Stimulated activated CD8-positive, alpha-beta memory T cell treated with anti-CD3 and anti-CD28 coated beads, Interleukin-4, amount 100 ng/mL, for 1 hour (primary cell): Measurements from ENCODE around the gene CATSPER4.

ENCODE experiments used
- DNase-seq, 2 donors: peaks; one replicate each; pipeline ENCODE4 v3.0.0-alpha.2; 2020; ENCODE audit warnings: low read depth in 2 of 2, low spot score in 1 of 2

CATSPER4 gene

GRCh38 chr1:26190373-26190987 lies at the start of gene CATSPER4:
TSS of gene CATSPER4 (plus strand) at chr1:26190602. CDS start at chr1:26190628, 26 bp downstream.
- no peak for DNase-seq

DNA sequence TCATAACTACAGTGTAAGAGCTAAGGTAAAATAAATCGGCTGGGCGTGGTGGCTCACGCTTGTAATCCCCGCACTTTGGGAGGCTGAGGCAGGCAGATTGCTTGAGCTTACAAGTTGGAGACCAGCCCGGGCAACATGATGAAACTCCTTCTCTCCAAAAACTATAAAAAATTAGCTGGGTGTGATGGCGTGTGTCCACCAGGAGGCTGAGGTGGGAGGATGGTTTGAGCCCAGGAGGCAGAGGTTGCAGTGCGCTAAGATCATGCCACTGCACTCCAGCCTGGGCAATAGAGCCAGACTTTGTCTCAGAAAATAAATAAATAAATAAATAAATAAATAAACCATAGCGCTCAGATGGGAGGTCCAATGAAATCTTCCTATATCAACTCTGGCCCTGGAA lies 48.2 kb upstream of the CATSPER4 start:
- no peak for DNase-seq

DNA sequence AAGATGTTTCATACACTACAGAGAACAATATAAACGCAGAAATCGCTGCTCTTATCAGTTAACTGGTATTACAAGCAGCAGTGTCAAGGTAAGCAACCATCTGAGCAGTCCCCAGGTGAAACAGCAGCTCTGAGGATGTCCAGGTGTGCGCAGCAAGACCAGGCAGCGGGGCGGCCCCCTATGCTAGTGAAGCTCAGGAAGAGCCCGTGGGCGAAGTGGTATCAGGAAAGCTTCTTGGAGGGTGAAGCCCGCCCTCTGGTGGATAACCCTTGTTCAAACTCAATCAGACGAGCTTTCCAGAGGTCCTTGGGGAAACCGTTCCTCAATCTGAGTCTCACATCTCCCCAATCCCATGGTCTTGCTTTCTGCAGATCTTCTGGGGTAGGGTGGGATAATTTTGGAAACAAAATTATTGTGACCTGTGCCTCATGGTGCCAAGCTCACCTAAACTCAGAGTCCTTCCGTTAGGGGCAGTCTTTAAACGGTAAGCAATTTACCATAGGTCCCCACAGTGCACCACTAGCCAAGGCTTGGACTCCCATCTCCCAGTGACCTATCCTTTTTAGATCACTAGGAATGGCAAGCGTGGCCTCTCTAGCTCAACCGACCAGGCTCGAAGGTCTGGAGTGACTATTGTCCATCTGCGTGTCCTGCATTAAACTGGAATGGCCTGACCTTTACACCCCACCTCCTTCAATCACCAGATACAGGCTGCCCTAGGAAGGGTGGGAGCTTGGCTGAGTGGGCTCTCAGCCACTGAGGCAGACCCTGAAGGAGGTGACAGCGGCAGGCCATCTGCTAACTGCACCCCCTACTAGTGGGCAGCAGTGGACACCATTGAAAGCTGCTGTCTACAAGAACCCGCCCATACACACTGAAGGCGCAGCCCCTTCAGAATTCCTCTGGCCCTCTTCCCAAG lies 45.1 kb upstream of the CATSPER4 start:
- peak; percentile 50 to 59 for DNase-seq

- DNase-seq = no peak
Measured at GRCh38 chr1:26145960-26146294, 44.5 kb upstream of the CATSPER4 start.

- DNase-seq = no peak
Measured at GRCh38 chr1:26148887-26149286, 41.5 kb upstream of the CATSPER4 start.

GRCh38 chr1:26153966-26154532 lies 36.4 kb upstream of the CATSPER4 start:
- no peak for DNase-seq

- DNase-seq = no peak
Measured at GRCh38 chr1:26154750-26155149, 35.7 kb upstream of the CATSPER4 start.

GRCh38 chr1:26155370-26156284 lies 34.8 kb upstream of the CATSPER4 start:
- no peak for DNase-seq

GRCh38 chr1:26156285-26157038 lies 33.9 kb upstream of the CATSPER4 start:
- DNase-seq = no peak

- no peak for DNase-seq
Measured at GRCh38 chr1:26158271-26158907, 32.0 kb upstream of the CATSPER4 start.

GRCh38 chr1:26158908-26159742 lies 31.3 kb upstream of the CATSPER4 start, which contains the start of gene FAM110D:
TSS of gene FAM110D (plus strand) at chr1:26159079. CDS start at chr1:26161292, 2,213 bp downstream.
- DNase-seq = no peak

DNA sequence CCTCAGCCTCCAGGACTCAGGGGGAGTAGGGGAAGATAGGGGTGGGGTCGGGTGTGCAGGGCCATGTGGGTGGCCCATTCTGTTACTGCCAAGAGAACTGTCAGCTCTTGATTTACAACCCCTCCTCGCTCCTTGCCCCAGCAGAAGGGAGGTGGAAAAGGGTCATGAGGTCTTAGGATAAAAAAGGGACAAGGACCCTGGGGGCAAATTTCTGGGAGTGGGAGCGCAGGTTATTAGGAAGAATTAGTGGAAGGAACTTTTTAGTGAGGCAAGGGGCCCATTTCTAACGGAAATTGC lies 30.7 kb upstream of the CATSPER4 start:
- DNase-seq = no peak

DNA sequence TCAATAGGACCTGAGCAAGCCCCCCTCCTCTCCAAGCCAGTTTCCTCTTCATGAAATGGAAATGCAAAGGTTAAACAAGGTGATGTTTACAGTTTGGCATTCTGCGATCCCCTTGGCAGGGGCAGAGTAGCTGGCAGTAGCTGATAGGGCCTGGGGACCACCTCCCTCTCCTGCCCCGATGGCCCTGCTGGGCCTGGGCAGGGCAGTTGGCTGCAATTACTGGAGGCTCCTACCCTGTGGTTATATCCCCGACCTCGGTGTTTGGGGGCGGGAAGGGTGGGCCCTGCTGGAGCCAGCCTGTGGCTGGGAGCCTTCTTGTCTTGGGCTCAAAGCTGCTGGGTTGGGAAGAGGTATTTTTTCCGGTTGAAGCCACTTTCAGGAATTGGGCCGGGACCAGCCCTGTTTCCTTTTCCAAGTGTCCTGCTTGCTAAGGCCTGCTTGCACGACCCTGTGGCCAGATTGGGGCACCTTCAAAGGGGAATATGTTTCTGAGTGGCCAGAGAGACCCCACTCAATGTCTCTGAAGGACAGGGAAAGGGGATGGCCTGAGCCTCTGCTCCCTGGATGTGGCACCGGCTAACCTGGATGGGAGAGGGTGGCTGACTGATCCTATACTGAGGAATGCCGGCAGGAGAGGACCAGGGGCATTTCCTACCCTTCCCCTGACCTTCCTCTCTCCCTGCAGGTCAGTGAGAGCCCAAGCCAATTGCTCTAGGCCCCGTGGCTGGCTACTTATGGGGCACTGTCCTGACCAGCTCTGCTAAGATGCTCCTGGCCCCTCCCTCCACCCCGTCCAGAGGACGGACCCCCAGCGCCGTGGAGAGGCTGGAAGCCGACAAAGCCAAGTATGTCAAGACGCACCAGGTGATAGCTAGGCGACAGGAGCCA lies 29.6 kb upstream of the CATSPER4 start:
- DNase-seq = no peak

DNA sequence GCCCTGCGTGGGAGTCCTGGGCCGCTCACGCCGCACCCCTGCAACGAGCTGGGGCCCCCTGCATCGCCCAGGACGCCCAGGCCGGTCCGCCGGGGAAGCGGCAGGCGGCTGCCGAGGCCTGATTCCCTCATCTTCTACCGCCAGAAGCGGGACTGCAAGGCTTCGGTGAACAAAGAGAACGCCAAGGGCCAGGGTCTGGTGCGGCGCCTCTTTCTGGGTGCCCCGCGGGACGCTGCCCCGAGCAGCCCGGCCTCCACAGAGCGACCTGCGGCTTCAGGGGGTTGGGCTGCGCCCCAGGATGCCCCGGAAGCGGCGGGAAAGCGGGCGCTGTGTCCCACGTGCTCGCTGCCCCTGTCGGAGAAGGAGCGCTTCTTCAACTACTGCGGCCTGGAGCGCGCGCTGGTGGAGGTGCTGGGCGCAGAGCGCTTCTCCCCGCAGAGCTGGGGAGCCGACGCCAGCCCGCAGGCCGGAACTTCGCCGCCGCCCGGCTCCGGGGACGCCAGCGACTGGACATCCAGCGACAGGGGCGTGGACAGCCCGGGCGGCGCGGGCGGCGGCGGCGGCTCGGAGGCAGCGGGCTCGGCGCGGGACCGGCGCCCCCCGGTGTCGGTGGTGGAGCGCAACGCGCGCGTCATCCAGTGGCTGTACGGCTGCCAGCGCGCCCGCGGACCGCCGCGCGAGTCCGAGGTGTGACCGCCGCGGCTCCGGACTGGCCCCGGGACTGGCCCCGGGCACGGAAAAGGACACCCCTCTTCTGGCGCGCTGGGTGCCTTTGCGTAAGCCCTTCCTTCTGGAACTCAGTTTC lies 28.8 kb upstream of the CATSPER4 start:
- DNase-seq = no peak

DNA sequence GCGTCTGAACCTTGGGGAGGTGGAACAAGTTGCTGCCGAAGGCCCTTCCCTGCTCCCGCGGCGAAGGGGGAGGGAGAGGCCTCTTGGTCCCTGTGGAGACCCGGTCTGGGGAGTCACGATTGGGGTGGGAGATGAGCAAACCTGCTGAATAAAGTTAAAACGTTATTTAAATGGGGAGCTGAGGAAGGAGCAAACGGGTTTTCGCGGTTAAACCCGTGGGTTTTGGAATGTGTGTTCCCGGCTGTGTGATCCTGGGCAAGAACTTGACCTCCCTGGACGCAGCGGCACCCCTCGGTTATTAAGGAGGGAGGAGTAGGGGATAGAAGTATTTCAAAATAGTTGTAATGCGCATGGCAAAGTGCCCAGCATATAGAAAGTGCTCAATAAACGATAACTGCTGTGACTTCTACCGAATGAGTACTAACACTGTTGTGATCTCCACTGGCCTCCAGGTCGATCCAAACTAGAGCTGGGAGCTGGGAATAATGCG lies 28.1 kb upstream of the CATSPER4 start:
- no peak for DNase-seq

- no peak for DNase-seq
Measured at GRCh38 chr1:26163684-26164035, 26.7 kb upstream of the CATSPER4 start.
